Dendritic cell treated with granulocyte-macrophage colony-stimulating factor and Interleukin-4, amounts not matched to agents 40 ng/mL and 50 ng/mL, for 4 days (primary cell): ENCODE results near the gene CSTF2T.

Experiments used
- H3K27ac Mint-ChIP-seq: one replicate; pipeline ENCODE4 v1.8.0; 2022; ENCODE audit warnings: mild to moderate bottlenecking, mixed read lengths
- H3K27me3 Mint-ChIP-seq: one replicate; pipeline ENCODE4 v1.8.0; 2022; ENCODE audit warnings: mild to moderate bottlenecking, mixed read lengths
- H3K36me3 Mint-ChIP-seq: one replicate; pipeline ENCODE4 v1.8.0; 2022; ENCODE audit warnings: low read depth, mixed read lengths
- H3K4me1 Mint-ChIP-seq: one replicate; pipeline ENCODE4 v1.8.0; 2022; ENCODE audit warnings: low read depth, mixed read lengths
- H3K4me3 Mint-ChIP-seq: one replicate; pipeline ENCODE4 v1.8.0; 2022; ENCODE audit warnings: mild to moderate bottlenecking, moderate library complexity, mixed read lengths
- H3K9me3 Mint-ChIP-seq: one replicate; pipeline ENCODE4 v1.8.0; 2022; ENCODE audit warnings: mixed read lengths
- intact Hi-C: fragments of 100-400 bp; cut with micrococcal nuclease; formaldehyde crosslinking; loops from one replicate; pipeline ENCODE4 v1.15.0; 2022

The CSTF2T gene

GRCh38 chr10:51699475-51700227 lies at the start of gene CSTF2T:
TSS of gene CSTF2T (minus strand) at chr10:51699595. CDS start at chr10:51699549, 46 bp downstream.
- H3K9me3 Mint-ChIP-seq = no peaks in the 10 kb centered on the region
- H3K36me3 Mint-ChIP-seq = peaks cover 33% of the 10 kb centered on the region
- peaks cover 27% of the 10 kb centered on the region for H3K4me1 Mint-ChIP-seq
- H3K27me3 Mint-ChIP-seq = no peaks in the 10 kb centered on the region
- peak within 1 kb of the TSS; percentile 92 for H3K4me3 Mint-ChIP-seq
- peak within 1 kb of the TSS; percentile 97 for H3K27ac Mint-ChIP-seq
- intact Hi-C loops = no loop called here

GRCh38 chr10:51748959-51749358 lies 49.6 kb upstream of the CSTF2T start:
- intact Hi-C loops = no loop called here
- no peaks in the 10 kb centered on the region for H3K27me3 Mint-ChIP-seq
- H3K36me3 Mint-ChIP-seq = no peaks in the 10 kb centered on the region
- H3K9me3 Mint-ChIP-seq = no peaks in the 10 kb centered on the region
- no peak overlapping the region for H3K27ac Mint-ChIP-seq
- no peaks in the 10 kb centered on the region for H3K4me1 Mint-ChIP-seq
- no peak overlapping the region for H3K4me3 Mint-ChIP-seq

GRCh38 chr10:51747216-51747615 lies 47.8 kb upstream of the CSTF2T start:
- Mint-ChIP-seq H3K9me3 (no peaks in the 10 kb centered on the region), H3K4me1 (no peaks in the 10 kb centered on the region), H3K36me3 (no peaks in the 10 kb centered on the region), H3K27me3 (no peaks in the 10 kb centered on the region), H3K27ac (no peak overlapping the region), H3K4me3 (no peak overlapping the region)
- intact Hi-C loops = no loop called here

- no peak overlapping the region for H3K4me3 Mint-ChIP-seq
Measured at GRCh38 chr10:51745397-51745796, 46.0 kb upstream of the CSTF2T start.

GRCh38 chr10:51744235-51745000 lies 45.0 kb upstream of the CSTF2T start:
- no peaks in the 10 kb centered on the region for H3K4me1 Mint-ChIP-seq
- no peaks in the 10 kb centered on the region for H3K9me3 Mint-ChIP-seq
- H3K27me3 Mint-ChIP-seq = no peaks in the 10 kb centered on the region
- H3K27ac Mint-ChIP-seq = no peak overlapping the region
- intact Hi-C loops = no loop called here
- no peaks in the 10 kb centered on the region for H3K36me3 Mint-ChIP-seq
- no peak overlapping the region for H3K4me3 Mint-ChIP-seq

More at GRCh38 chr10:51745397-51745796, 46.0 kb upstream of the CSTF2T start:
- Mint-ChIP-seq H3K27me3 (no peaks in the 10 kb centered on the region), H3K4me1 (no peaks in the 10 kb centered on the region), H3K9me3 (no peaks in the 10 kb centered on the region), H3K36me3 (no peaks in the 10 kb centered on the region), H3K27ac (no peak overlapping the region)
- intact Hi-C loops = no loop called here

- Mint-ChIP-seq H3K27ac (no peak overlapping the region), H3K4me1 (no peaks in the 10 kb centered on the region), H3K27me3 (no peaks in the 10 kb centered on the region), H3K9me3 (no peaks in the 10 kb centered on the region), H3K36me3 (no peaks in the 10 kb centered on the region), H3K4me3 (no peak overlapping the region)
- intact Hi-C loops = no loop called here
Measured at GRCh38 chr10:51743146-51743545, 43.8 kb upstream of the CSTF2T start.

GRCh38 chr10:51733057-51733456 lies 33.7 kb upstream of the CSTF2T start:
- intact Hi-C loops = no loop called here
- H3K4me1 Mint-ChIP-seq = no peaks in the 10 kb centered on the region
- no peak overlapping the region for H3K27ac Mint-ChIP-seq
- no peak overlapping the region for H3K4me3 Mint-ChIP-seq
- no peaks in the 10 kb centered on the region for H3K9me3 Mint-ChIP-seq
- no peaks in the 10 kb centered on the region for H3K27me3 Mint-ChIP-seq
- H3K36me3 Mint-ChIP-seq = no peaks in the 10 kb centered on the region

GRCh38 chr10:51729822-51730555 lies 30.6 kb upstream of the CSTF2T start:
- Mint-ChIP-seq H3K27me3 (no peaks in the 10 kb centered on the region), H3K4me1 (no peaks in the 10 kb centered on the region), H3K9me3 (no peaks in the 10 kb centered on the region), H3K4me3 (no peak overlapping the region), H3K36me3 (no peaks in the 10 kb centered on the region), H3K27ac (no peak overlapping the region)
- intact Hi-C loops = no loop called here

- no peaks in the 10 kb centered on the region for H3K36me3 Mint-ChIP-seq
- intact Hi-C loops = no loop called here
- no peak overlapping the region for H3K4me3 Mint-ChIP-seq
- H3K4me1 Mint-ChIP-seq = no peaks in the 10 kb centered on the region
- no peaks in the 10 kb centered on the region for H3K9me3 Mint-ChIP-seq
- H3K27me3 Mint-ChIP-seq = no peaks in the 10 kb centered on the region
- H3K27ac Mint-ChIP-seq = no peak overlapping the region
Measured at GRCh38 chr10:51724038-51724437, 24.6 kb upstream of the CSTF2T start.

- Mint-ChIP-seq H3K27me3 (no peaks in the 10 kb centered on the region), H3K4me1 (no peaks in the 10 kb centered on the region), H3K27ac (no peak overlapping the region), H3K9me3 (no peaks in the 10 kb centered on the region), H3K36me3 (no peaks in the 10 kb centered on the region), H3K4me3 (no peak overlapping the region)
- intact Hi-C loops = no loop called here
Measured at GRCh38 chr10:51718804-51719291, 19.5 kb upstream of the CSTF2T start.

GRCh38 chr10:51716981-51717380 lies 17.6 kb upstream of the CSTF2T start:
- intact Hi-C loops = no loop called here
- Mint-ChIP-seq H3K27me3 (no peaks in the 10 kb centered on the region), H3K4me3 (no peak overlapping the region), H3K9me3 (no peaks in the 10 kb centered on the region), H3K4me1 (no peaks in the 10 kb centered on the region), H3K27ac (no peak overlapping the region), H3K36me3 (no peaks in the 10 kb centered on the region)

- Mint-ChIP-seq H3K27me3 (no peaks in the 10 kb centered on the region), H3K27ac (no peak overlapping the region), H3K9me3 (no peaks in the 10 kb centered on the region), H3K4me1 (no peaks in the 10 kb centered on the region), H3K36me3 (no peaks in the 10 kb centered on the region), H3K4me3 (no peak overlapping the region)
- intact Hi-C loops = no loop called here
Measured at GRCh38 chr10:51711519-51711891, 12.1 kb upstream of the CSTF2T start.

GRCh38 chr10:51709324-51709972 lies 10.1 kb upstream of the CSTF2T start:
- no peaks in the 10 kb centered on the region for H3K36me3 Mint-ChIP-seq
- no peak overlapping the region for H3K4me3 Mint-ChIP-seq
- no peaks in the 10 kb centered on the region for H3K27me3 Mint-ChIP-seq
- no peaks in the 10 kb centered on the region for H3K4me1 Mint-ChIP-seq
- no peak overlapping the region for H3K27ac Mint-ChIP-seq
- intact Hi-C loops = no loop called here
- no peaks in the 10 kb centered on the region for H3K9me3 Mint-ChIP-seq
